ENCODE measurements around the gene EVA1A. TPM values are rescaled to one million over a fixed set of nuclear protein-coding genes. Genes with fewer than 3 reads are reported as not detected.
"Not testable (repeated sequence)": the region's sequence is repeated elsewhere in the genome, so short reads cannot be mapped to it uniquely, and the experiment has no call there.

EVA1A gene
- total RNA-seq, 1 donor from 2014 or later, result 2.7 TPM

- no peak for DNase-seq (ENCODE audit: low spot score)
- intact Hi-C loops (cut with DNase I), result no loop called here
Measured at GRCh38 chr2:75499534-75499933, 61.2 kb downstream of the EVA1A start.

- DNase-seq (ENCODE audit: low spot score), result no peak
- intact Hi-C loops (cut with DNase I), result no loop called here
Measured at GRCh38 chr2:75498907-75499306, 61.8 kb downstream of the EVA1A start.

GRCh38 chr2:75497256-75497655 lies 63.5 kb downstream of the EVA1A start:
- intact Hi-C loops (cut with DNase I), result no loop called here
- no peak for DNase-seq (ENCODE audit: low spot score)

GRCh38 chr2:75495862-75496261 lies 64.9 kb downstream of the EVA1A start:
- intact Hi-C loops (cut with DNase I), result no loop called here
- no peak for DNase-seq (ENCODE audit: low spot score)

- intact Hi-C loops (cut with DNase I), result no loop called here
- DNase-seq (ENCODE audit: low spot score), result no peak
Measured at GRCh38 chr2:75494137-75494769, 66.5 kb downstream of the EVA1A start.

GRCh38 chr2:75493230-75493629 lies 67.5 kb downstream of the EVA1A start:
- no peak for DNase-seq (ENCODE audit: low spot score)
- intact Hi-C loops (cut with DNase I), result no loop called here

GRCh38 chr2:75491129-75491753 lies 69.5 kb downstream of the EVA1A start:
- intact Hi-C loops (cut with DNase I), result no loop called here
- DNase-seq (ENCODE audit: low spot score), result no peak

GRCh38 chr2:75489721-75490120 lies 71.0 kb downstream of the EVA1A start:
- intact Hi-C loops (cut with DNase I), result no loop called here

GRCh38 chr2:75488157-75488556 lies 72.6 kb downstream of the EVA1A start:
- intact Hi-C loops (cut with DNase I), result no loop called here

More at GRCh38 chr2:75489721-75490120, 71.0 kb downstream of the EVA1A start:
- no peak for DNase-seq (ENCODE audit: low spot score)

GRCh38 chr2:75486735-75487134 lies 74.0 kb downstream of the EVA1A start:
- DNase-seq (ENCODE audit: low spot score); intact Hi-C loops (cut with DNase I): not testable (repeated sequence)

More at GRCh38 chr2:75488157-75488556, 72.6 kb downstream of the EVA1A start:
- no peak for DNase-seq (ENCODE audit: low spot score)

- intact Hi-C loops (cut with DNase I), result no loop called here
- DNase-seq (ENCODE audit: low spot score), result no peak
Measured at GRCh38 chr2:75484840-75485239, 75.9 kb downstream of the EVA1A start.

- intact Hi-C loops (cut with DNase I), result no loop called here
- no peak for DNase-seq (ENCODE audit: low spot score)
Measured at GRCh38 chr2:75483878-75484277, 76.9 kb downstream of the EVA1A start.

- DNase-seq (ENCODE audit: low spot score), result no peak
- intact Hi-C loops (cut with DNase I), result no loop called here
Measured at GRCh38 chr2:75482398-75482797, 78.3 kb downstream of the EVA1A start.

- no peak for DNase-seq (ENCODE audit: low spot score)
- intact Hi-C loops (cut with DNase I), result no loop called here
Measured at GRCh38 chr2:75480971-75481836, 79.5 kb downstream of the EVA1A start.

- intact Hi-C loops (cut with DNase I); DNase-seq (ENCODE audit: low spot score): not testable (repeated sequence)
Measured at GRCh38 chr2:75477696-75478095, 83.0 kb downstream of the EVA1A start.

- intact Hi-C loops (cut with DNase I), result no loop called here
- no peak for DNase-seq (ENCODE audit: low spot score)
Measured at GRCh38 chr2:75476761-75477160, 84.0 kb downstream of the EVA1A start.

- no peak for DNase-seq (ENCODE audit: low spot score)
- intact Hi-C loops (cut with DNase I), result no loop called here
Measured at GRCh38 chr2:75475976-75476375, 84.8 kb downstream of the EVA1A start.

- DNase-seq (ENCODE audit: low spot score), result no peak
- intact Hi-C loops (cut with DNase I), result no loop called here
Measured at GRCh38 chr2:75475049-75475448, 85.7 kb downstream of the EVA1A start.

GRCh38 chr2:75474115-75474514 lies 86.6 kb downstream of the EVA1A start:
- no peak for DNase-seq (ENCODE audit: low spot score)
- intact Hi-C loops (cut with DNase I), result no loop called here

- intact Hi-C loops (cut with DNase I), result loop anchor here (5.0 kb wide), 1 partner anchor 145 kb away; no protein-coding TSS in a partner anchor
Measured at GRCh38 chr2:75466708-75467311, 93.9 kb downstream of the EVA1A start.

More at GRCh38 chr2:75466708-75467311, 93.9 kb downstream of the EVA1A start:
- DNase-seq (ENCODE audit: low spot score), result no peak
